PC-9 (cell line): ENCODE data around the gene BBIP1.

ENCODE experiments used
- EZH2 ChIP-seq: fragments of 200-600 bp; sonication (generic); IDR thresholded peaks from 2 replicates; pipeline ENCODE4 v1.8.0; 2017; ENCODE audit warnings: antibody characterized with exemption, low read depth
- TF ChIP-seq, protein P1 (sequence below): fragments of 200-600 bp; sonication (generic); conservative IDR thresholded peaks from 2 replicates; pipeline ENCODE4 v1.6.1; 2017; ENCODE audit warnings: mixed run types, antibody characterized with exemption, mild to moderate bottlenecking, moderate library complexity

DNA sequence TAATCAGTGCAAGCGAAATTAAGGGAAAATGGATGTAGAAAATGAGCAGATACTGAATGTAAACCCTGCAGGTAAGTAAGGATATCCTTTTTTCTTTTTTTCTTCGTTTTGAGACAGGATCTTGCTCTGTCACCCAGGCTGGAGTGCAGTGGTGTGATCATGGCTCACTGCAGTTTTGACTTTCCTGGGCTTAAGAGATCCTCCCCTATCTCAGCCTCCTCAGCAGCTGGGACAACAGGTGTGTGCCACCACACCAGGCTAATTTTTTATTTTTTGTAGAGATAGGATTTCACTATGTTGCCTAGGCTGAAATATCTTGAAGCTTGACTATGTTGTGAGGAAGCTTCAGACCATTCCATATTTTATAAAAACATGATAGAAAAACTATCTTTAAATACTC lies 43.0 kb downstream of the BBIP1 start:
- TF ChIP-seq, protein P1, sequence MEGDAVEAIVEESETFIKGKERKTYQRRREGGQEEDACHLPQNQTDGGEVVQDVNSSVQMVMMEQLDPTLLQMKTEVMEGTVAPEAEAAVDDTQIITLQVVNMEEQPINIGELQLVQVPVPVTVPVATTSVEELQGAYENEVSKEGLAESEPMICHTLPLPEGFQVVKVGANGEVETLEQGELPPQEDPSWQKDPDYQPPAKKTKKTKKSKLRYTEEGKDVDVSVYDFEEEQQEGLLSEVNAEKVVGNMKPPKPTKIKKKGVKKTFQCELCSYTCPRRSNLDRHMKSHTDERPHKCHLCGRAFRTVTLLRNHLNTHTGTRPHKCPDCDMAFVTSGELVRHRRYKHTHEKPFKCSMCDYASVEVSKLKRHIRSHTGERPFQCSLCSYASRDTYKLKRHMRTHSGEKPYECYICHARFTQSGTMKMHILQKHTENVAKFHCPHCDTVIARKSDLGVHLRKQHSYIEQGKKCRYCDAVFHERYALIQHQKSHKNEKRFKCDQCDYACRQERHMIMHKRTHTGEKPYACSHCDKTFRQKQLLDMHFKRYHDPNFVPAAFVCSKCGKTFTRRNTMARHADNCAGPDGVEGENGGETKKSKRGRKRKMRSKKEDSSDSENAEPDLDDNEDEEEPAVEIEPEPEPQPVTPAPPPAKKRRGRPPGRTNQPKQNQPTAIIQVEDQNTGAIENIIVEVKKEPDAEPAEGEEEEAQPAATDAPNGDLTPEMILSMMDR, result no peak
- no peak for TF ChIP-seq EZH2
